Right cardiac atrium (tissue), 5 donors: Measurements from ENCODE around the gene SNED1. TPM values are rescaled to one million over a fixed set of nuclear protein-coding genes. Genes with fewer than 3 reads are reported as not detected.
A peak's percentile ranks its signal among the peaks of the same experiment; 100 is the strongest.

ENCODE experiments used
- ATAC-seq, 2 donors: fragments of 200-7000 bp; cut with Tn5 transposase; one replicate each; pipeline versions ENCODE4 v1.8.0 to v1.9.1; 2020; ENCODE audit warnings: moderate library complexity in 2 of 2, mild to moderate bottlenecking in 1 of 2
- DNase-seq, 3 donors: peaks; one replicate each; pipeline ENCODE4 v3.0.0-alpha.2; 2020
- H3K27ac ChIP-seq: one replicate; pipeline ENCODE4 v1.5.1; 2013; ENCODE audit warnings: mild to moderate bottlenecking, low read length, control low read depth, moderate library complexity
- H3K27me3 ChIP-seq: one replicate; pipeline ENCODE4 v1.6.1; 2013; ENCODE audit not compliant: control insufficient read depth, insufficient read depth
- H3K4me1 ChIP-seq: one replicate; pipeline ENCODE4 v1.6.1; 2013; ENCODE audit warnings: low read length; ENCODE audit not compliant: control insufficient read depth, insufficient read depth
- H3K4me3 ChIP-seq: one replicate; pipeline ENCODE4 v1.5.1; 2013; ENCODE audit warnings: low read length, control low read depth
- H3K9me3 ChIP-seq: one replicate; pipeline ENCODE4 v1.6.1; 2013; ENCODE audit warnings: low read length; ENCODE audit not compliant: control insufficient read depth
- WGBS: extraction: QIAGEN DNeasy Blood & Tissue Kit; methylation state at CpG from one replicate; pipeline ENCODE4 v1.1.7; 2013; 5-methylcytosine and 5-hydroxymethylcytosine counted together
- intact Hi-C, 4 donors: fragments of 100-400 bp; cut with DNase I; formaldehyde crosslinking; loops; one replicate each; pipeline versions ENCODE4 v1.11.0 to v1.14.0; 2022 to 2023
- polyA plus RNA-seq: library from polyadenylated mRNA; stranded (reverse); fragments of 200-250 nt; gene quantifications from one replicate; pipeline ENCODE4 v1.2.3, GENCODE V29; 2013
- total RNA-seq, 4 donors: library from RNA; stranded (reverse); fragmentation: NEBNext Ultra II Directional; extraction: Animal tissue kit (Norgen Biotek cat#: 25700); gene quantifications; one replicate each; pipeline ENCODE4 v1.2.1, GENCODE V29; 2021
- donor health status: healthy with polysubstance abuse.
- donor health status: DM: no; HTN: yes; CAD: no.
- donor health status: DM: no; HTN: no; CAD: no.
- donor health status: DM: no; HTN: yes; CAD: no; lungs with severe emphysema.
- donor health status: DM: yes; HTN: yes; CAD: no.

The SNED1 gene
- total and polyA plus RNA-seq, 5 donors = 6.7 to 19.2 (median 15.8) TPM

- no peaks in the 10 kb centered on the region for H3K9me3 ChIP-seq
Observed at GRCh38 chr2:241043581-241043980, 45.2 kb downstream of the SNED1 start.

GRCh38 chr2:241047253-241048010, 49.0 kb downstream of the SNED1 start:
- Histone ChIP-seq H3K4me3 (no peak overlapping the region), H3K27ac (no peak overlapping the region), H3K4me1 (no peaks in the 10 kb centered on the region), H3K9me3 (no peaks in the 10 kb centered on the region), H3K27me3 (no peaks in the 10 kb centered on the region)
- no peak for DNase-seq
- WGBS = 72% methylated on average over 6 of the region's 6 CpGs
- ATAC-seq = no peak
- intact Hi-C loops = no loop called here

More at GRCh38 chr2:241043581-241043980, 45.2 kb downstream of the SNED1 start:
- DNase-seq = no peak
- intact Hi-C loops = no loop called here
- H3K27ac ChIP-seq = no peak overlapping the region
- no peak overlapping the region for H3K4me3 ChIP-seq
- H3K4me1 ChIP-seq = no peaks in the 10 kb centered on the region
- H3K27me3 ChIP-seq = no peaks in the 10 kb centered on the region
- ATAC-seq = no peak

GRCh38 chr2:241048149-241048948, 49.9 kb downstream of the SNED1 start:
- no peak for ATAC-seq

GRCh38 chr2:241048949-241049343, 50.5 kb downstream of the SNED1 start:
- 87% methylated on average over 11 of the region's 11 CpGs for WGBS
- intact Hi-C loops = no loop called here

More at GRCh38 chr2:241048149-241048948, 49.9 kb downstream of the SNED1 start:
- Histone ChIP-seq H3K27ac (no peak overlapping the region), H3K4me3 (no peak overlapping the region), H3K4me1 (no peaks in the 10 kb centered on the region), H3K9me3 (no peaks in the 10 kb centered on the region), H3K27me3 (no peaks in the 10 kb centered on the region)
- intact Hi-C loops = no loop called here
- 91% methylated on average over 30 of the region's 30 CpGs for WGBS
- peak in 1 of 3 donors; percentile 28 for DNase-seq

GRCh38 chr2:241049739-241050623, 51.6 kb downstream of the SNED1 start:
- Histone ChIP-seq H3K4me3 (no peak overlapping the region), H3K27ac (no peak overlapping the region), H3K9me3 (no peaks in the 10 kb centered on the region), H3K4me1 (no peaks in the 10 kb centered on the region), H3K27me3 (no peaks in the 10 kb centered on the region)
- 51% methylated on average over 38 of the region's 38 CpGs for WGBS
- intact Hi-C loops = no loop called here
- peak in 2 of 3 donors; percentile 46 to 51 for DNase-seq
- ATAC-seq = no peak

More at GRCh38 chr2:241048949-241049343, 50.5 kb downstream of the SNED1 start:
- H3K4me1 ChIP-seq = no peaks in the 10 kb centered on the region
- H3K27me3 ChIP-seq = no peaks in the 10 kb centered on the region
- DNase-seq (peak in 1 of 3 donors; percentile 34), ATAC-seq (no peak)
- no peak overlapping the region for H3K4me3 ChIP-seq
- no peak overlapping the region for H3K27ac ChIP-seq
- no peaks in the 10 kb centered on the region for H3K9me3 ChIP-seq

GRCh38 chr2:241050624-241051577, 52.5 kb downstream of the SNED1 start:
- 89% methylated on average over 18 of the region's 18 CpGs for WGBS
- no peaks in the 10 kb centered on the region for H3K27me3 ChIP-seq
- ATAC-seq = no peak

GRCh38 chr2:241051578-241052487, 53.4 kb downstream of the SNED1 start:
- WGBS = 91% methylated on average over 33 of the region's 33 CpGs
- no peak overlapping the region for H3K27ac ChIP-seq
- DNase-seq = peak in 2 of 3 donors; percentile 46 to 50
- intact Hi-C loops = no loop called here
- H3K9me3 ChIP-seq = no peaks in the 10 kb centered on the region
- no peaks in the 10 kb centered on the region for H3K27me3 ChIP-seq
- H3K4me3 ChIP-seq = no peak overlapping the region
- H3K4me1 ChIP-seq = no peaks in the 10 kb centered on the region
- ATAC-seq = no peak

More at GRCh38 chr2:241050624-241051577, 52.5 kb downstream of the SNED1 start:
- no peak overlapping the region for H3K27ac ChIP-seq
- no peak overlapping the region for H3K4me3 ChIP-seq
- peak in 2 of 3 donors; percentile 5 to 36 for DNase-seq
- no peaks in the 10 kb centered on the region for H3K9me3 ChIP-seq
- intact Hi-C loops = no loop called here
- no peaks in the 10 kb centered on the region for H3K4me1 ChIP-seq

GRCh38 chr2:241052677-241053360, 54.4 kb downstream of the SNED1 start:
- ATAC-seq (peak in 1 of 2 donors; percentile 27), DNase-seq (peak in 2 of 3 donors; percentile 42 to 50)
- H3K9me3 ChIP-seq = no peaks in the 10 kb centered on the region
- H3K4me1 ChIP-seq = no peaks in the 10 kb centered on the region
- intact Hi-C loops = no loop called here
- no peaks in the 10 kb centered on the region for H3K27me3 ChIP-seq
- no peak overlapping the region for H3K27ac ChIP-seq
- 89% methylated on average over 31 of the region's 31 CpGs for WGBS
- no peak overlapping the region for H3K4me3 ChIP-seq
